CD4-positive, CD25-positive, alpha-beta regulatory T cell (primary cell): ENCODE results near the gene PTPRN2. TPM values are rescaled to one million over a fixed set of nuclear protein-coding genes. Genes with fewer than 3 reads are reported as not detected.

Experiments used
- ATAC-seq, 2 donors: fragments of 150-1000 bp; cut with Tn5 transposase; one replicate each; pipeline ENCODE4 v1.10.0; 2021; ENCODE audit warnings: low read depth in 2 of 2, moderate number of reproducible peaks in 2 of 2, moderate library complexity in 1 of 2
- DNase-seq, 3 donors: peaks; one replicate each; pipeline versions ENCODE4 v3.0.0 to v3.0.0-alpha.2; 2012 to 2022; ENCODE audit warnings: mixed read lengths in 1 of 3
- H3K27ac ChIP-seq: one replicate; pipeline ENCODE4 v1.7.0; 2013; ENCODE audit warnings: mild to moderate bottlenecking, low read length; ENCODE audit not compliant: insufficient read depth, poor library complexity, severe bottlenecking
- H3K27me3 ChIP-seq: one replicate; pipeline ENCODE4 v1.7.0; 2013; ENCODE audit warnings: low read length; ENCODE audit not compliant: control insufficient read depth, insufficient read depth
- H3K36me3 ChIP-seq: one replicate; pipeline ENCODE4 v1.7.0; 2013; ENCODE audit warnings: mild to moderate bottlenecking, low read length, moderate library complexity; ENCODE audit not compliant: control insufficient read depth, insufficient read depth
- H3K4me1 ChIP-seq: 2 replicates; pipeline ENCODE4 v1.7.0; 2013; ENCODE audit warnings: mild to moderate bottlenecking, low read length; ENCODE audit not compliant: insufficient read depth, control insufficient read depth, poor library complexity, severe bottlenecking
- H3K4me3 ChIP-seq: one replicate; pipeline ENCODE4 v1.7.0; 2013; ENCODE audit warnings: low read depth, mild to moderate bottlenecking, low read length, moderate library complexity
- H3K9me3 ChIP-seq, 2 experiments: 1 replicate in 1 of 2; 2 replicates in 1 of 2; pipeline ENCODE4 v1.7.0; 2013; ENCODE audit warnings: low read length in 2 of 2, mild to moderate bottlenecking in 1 of 2, moderate library complexity in 1 of 2; ENCODE audit not compliant: control insufficient read depth in 2 of 2
- H3K27ac Mint-ChIP-seq, 3 donors: one replicate each; pipeline ENCODE4 v1.8.0; 2020 to 2022; ENCODE audit warnings: mild to moderate bottlenecking in 3 of 3, mixed read lengths in 3 of 3, moderate library complexity in 2 of 3
- H3K27me3 Mint-ChIP-seq: one replicate; pipeline ENCODE4 v1.8.0; 2022; ENCODE audit warnings: mild to moderate bottlenecking, mixed read lengths
- H3K36me3 Mint-ChIP-seq: one replicate; pipeline ENCODE4 v1.8.0; 2020; ENCODE audit warnings: mixed read lengths
- H3K4me1 Mint-ChIP-seq, 4 donors: one replicate each; pipeline ENCODE4 v1.8.0; 2020 to 2022; ENCODE audit warnings: mixed read lengths in 4 of 4, mild to moderate bottlenecking in 1 of 4
- H3K4me3 Mint-ChIP-seq, 4 donors: one replicate each; pipeline ENCODE4 v1.8.0; 2020 to 2022; ENCODE audit warnings: mild to moderate bottlenecking in 4 of 4, mixed read lengths in 4 of 4, moderate library complexity in 3 of 4
- H3K9me3 Mint-ChIP-seq, 7 donors: one replicate each; pipeline ENCODE4 v1.8.0; 2020 to 2022; ENCODE audit warnings: mixed read lengths in 7 of 7, mild to moderate bottlenecking in 3 of 7, moderate library complexity in 2 of 7
- polyA plus RNA-seq, 4 donors: library from polyadenylated mRNA; unstranded; fragments of 300-500 nt; fragmentation: Illumina TruSeq; gene quantifications; one replicate each; pipeline ENCODE4 v1.2.3, GENCODE V29; 2021
- total RNA-seq: library from RNA; stranded (reverse); gene quantifications from one replicate; pipeline ENCODE4 v1.2.3, GENCODE V29; 2022

The PTPRN2 gene
- total and polyA plus RNA-seq, 5 donors from 2014 or later = 1.6 to 4.7 (median 2.7) TPM

DNA sequence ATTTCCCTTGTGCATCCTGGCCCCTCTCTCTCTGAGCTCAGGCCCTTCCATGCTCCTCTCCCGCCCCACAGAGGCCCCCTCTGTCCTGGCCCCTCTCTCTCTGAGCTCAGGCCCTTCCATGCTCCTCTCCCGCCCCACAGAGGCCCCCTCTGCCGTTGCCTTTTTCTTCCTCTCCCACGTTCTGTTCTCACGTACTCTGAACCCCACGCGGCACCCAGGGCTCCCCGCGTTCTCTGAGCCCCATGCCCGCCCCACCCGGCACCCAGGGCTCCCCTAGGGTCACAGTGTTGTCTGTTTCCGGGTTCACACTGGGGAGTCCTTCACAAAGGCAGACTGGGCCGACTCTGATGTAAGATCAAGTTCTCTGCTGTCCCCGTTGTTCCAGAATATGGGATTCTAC, 914.0 kb downstream of the PTPRN2 start:
- Histone ChIP-seq H3K27ac (no peak overlapping the region), H3K4me3 (no peak overlapping the region), H3K9me3 (no peaks in the 10 kb centered on the region), H3K36me3 (no peaks in the 10 kb centered on the region), H3K27me3 (peaks cover 3% of the 10 kb centered on the region), H3K4me1 (no peaks in the 10 kb centered on the region)
- Mint-ChIP-seq H3K27ac (no peak overlapping the region), H3K9me3 (peaks cover 0 to 2% (median 0%) of the 10 kb centered on the region in 7 donors), H3K36me3 (no peaks in the 10 kb centered on the region), H3K4me1 (peaks cover 0 to 14% (median under 1%) of the 10 kb centered on the region in 4 donors), H3K27me3 (peaks cover 33% of the 10 kb centered on the region), H3K4me3 (no peak overlapping the region)
- no peak for DNase-seq
- no peak for ATAC-seq

DNA sequence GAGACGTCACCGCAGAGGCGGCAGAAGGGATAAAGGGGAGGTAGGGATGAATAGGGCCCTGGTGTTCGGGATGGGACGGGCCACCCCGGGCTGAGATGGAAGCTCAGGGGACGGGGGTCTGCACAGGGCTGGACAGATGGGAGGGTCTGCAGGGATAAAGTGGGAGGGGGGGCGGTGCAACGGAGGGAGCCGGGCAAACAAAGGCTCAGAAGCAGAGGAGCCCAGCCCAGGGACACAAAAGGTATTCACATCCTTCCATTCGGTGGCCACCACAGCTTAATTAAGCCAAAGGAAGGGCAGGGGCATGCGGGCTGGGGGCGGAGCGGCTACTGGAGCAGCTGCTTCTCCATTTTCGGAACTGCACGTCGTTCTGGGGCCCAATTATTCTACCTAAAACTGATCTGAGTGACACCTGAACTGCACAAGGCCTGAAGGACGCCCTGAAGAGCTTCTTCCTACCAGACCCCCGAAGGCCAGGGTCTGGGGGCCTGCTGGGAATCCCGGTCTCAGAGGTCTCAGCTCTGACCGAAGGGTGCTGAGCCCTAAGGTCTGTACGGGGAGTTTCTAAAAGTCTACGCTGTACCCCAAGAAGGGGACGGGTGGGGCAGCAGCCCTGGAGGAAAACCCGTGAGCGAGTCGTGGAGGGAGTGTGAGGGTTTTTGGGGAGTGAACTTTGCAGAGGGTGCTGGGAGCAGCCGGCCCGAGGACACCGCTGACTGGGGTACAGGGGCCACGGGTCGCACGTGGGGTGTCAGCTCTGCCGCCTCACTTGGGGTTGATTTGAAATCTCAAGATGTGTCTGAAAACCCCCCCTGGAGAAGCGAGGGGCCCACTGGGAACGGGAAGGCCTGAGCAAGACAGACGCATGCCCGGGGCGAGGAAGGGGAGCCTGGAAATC, 916.0 kb downstream of the PTPRN2 start:
- no peaks in the 10 kb centered on the region for H3K4me1 ChIP-seq
- H3K4me3 Mint-ChIP-seq = no peak overlapping the region
- peaks cover 0 to 2% (median 0%) of the 10 kb centered on the region in 7 donors for H3K9me3 Mint-ChIP-seq
- ATAC-seq (no peak), DNase-seq (no peak)
- H3K27ac ChIP-seq = no peak overlapping the region
- no peak overlapping the region for H3K4me3 ChIP-seq
- no peaks in the 10 kb centered on the region for H3K36me3 ChIP-seq
- H3K27ac Mint-ChIP-seq = no peak overlapping the region
- H3K4me1 Mint-ChIP-seq = peaks cover 0 to 17% (median 0%) of the 10 kb centered on the region in 4 donors
- no peaks in the 10 kb centered on the region for H3K9me3 ChIP-seq
- H3K36me3 Mint-ChIP-seq = no peaks in the 10 kb centered on the region
- peaks cover 14% of the 10 kb centered on the region for H3K27me3 Mint-ChIP-seq
- no peaks in the 10 kb centered on the region for H3K27me3 ChIP-seq

DNA sequence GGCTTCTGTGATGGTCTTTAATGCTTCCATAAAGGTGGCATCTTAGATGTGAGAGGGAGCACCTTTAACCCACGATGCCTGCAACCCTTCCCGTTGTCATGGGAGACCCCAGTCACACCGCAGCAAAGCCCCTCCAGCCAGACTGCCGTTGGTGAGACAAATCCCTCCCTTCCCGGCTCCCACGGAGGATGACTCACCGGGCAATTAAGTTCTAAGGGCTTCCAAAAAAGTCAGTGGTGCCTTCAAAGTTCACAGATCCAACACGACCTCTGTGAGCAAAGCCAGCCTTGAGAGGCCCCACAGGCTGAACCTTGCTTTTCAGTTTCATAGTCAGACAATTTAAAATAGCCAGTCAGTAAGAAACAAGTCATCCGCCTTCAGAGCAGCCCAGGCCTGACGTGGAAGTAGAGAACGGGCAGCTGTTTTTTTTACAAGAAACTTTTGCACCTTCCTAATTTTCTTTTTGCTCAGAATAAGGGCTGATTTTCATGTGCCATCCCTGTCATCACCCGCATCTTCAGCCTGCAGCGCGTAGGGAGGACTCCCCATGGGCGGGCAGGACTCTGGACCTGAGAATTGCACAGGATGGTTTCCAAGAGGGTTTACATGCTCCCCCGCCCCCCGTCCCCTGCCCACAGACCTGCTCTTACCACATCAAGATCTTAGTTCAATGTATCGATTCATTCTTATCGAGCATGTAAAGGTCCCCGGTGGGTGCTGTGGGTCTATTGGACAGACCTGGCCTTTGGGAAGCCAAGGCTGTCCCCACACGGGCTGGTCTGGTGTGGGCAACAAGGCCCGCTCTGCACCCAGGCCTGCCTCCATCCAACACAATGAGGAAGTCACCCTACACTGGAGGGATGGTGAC, 916.9 kb downstream of the PTPRN2 start:
- no peak overlapping the region for H3K4me3 ChIP-seq
- no peaks in the 10 kb centered on the region for H3K36me3 ChIP-seq
- Mint-ChIP-seq H3K9me3 (peaks cover 0 to 2% (median 0%) of the 10 kb centered on the region in 7 donors), H3K36me3 (no peaks in the 10 kb centered on the region), H3K4me1 (peaks cover 0 to 18% (median 0%) of the 10 kb centered on the region in 4 donors), H3K27me3 (peaks cover 14% of the 10 kb centered on the region), H3K27ac (no peak overlapping the region), H3K4me3 (no peak overlapping the region)
- no peaks in the 10 kb centered on the region for H3K9me3 ChIP-seq
- ATAC-seq (no peak), DNase-seq (no peak)
- no peaks in the 10 kb centered on the region for H3K27me3 ChIP-seq
- no peaks in the 10 kb centered on the region for H3K4me1 ChIP-seq
- no peak overlapping the region for H3K27ac ChIP-seq

DNA sequence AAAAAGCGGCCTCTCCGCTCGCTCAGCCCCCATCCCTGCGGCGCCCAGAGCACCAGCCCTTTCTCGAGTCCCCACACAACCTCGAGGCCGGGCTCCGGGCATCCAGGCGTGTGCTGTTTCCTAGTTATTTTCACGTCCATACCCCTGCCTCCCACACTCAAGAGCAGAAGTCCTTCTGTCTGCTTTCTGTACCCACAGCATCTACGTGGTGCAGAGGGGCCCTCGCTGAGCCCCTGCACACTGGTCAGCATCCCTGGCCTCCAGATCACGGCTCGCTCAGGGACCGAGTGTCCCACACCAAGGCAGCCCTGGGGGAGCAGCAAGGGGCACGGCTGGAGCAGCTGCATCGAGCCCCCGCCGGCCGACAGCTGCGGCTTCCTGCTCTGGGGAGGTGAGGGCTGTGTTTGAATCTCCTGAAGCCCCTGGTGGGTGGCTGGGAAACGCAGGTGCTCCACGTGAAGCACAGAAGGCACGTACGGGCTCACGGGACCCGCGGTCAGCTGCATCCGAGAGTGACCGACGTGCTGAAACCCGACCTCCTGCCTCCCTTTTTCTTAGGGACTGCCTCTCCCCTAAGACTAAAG, 917.8 kb downstream of the PTPRN2 start:
- Mint-ChIP-seq H3K36me3 (no peaks in the 10 kb centered on the region), H3K27me3 (peaks cover 19% of the 10 kb centered on the region), H3K9me3 (peaks cover 0 to 3% (median 0%) of the 10 kb centered on the region in 7 donors), H3K4me3 (no peak overlapping the region), H3K4me1 (peaks cover 0 to 19% (median 0%) of the 10 kb centered on the region in 4 donors), H3K27ac (no peak overlapping the region)
- no peaks in the 10 kb centered on the region for H3K9me3 ChIP-seq
- H3K4me3 ChIP-seq = no peak overlapping the region
- DNase-seq (no peak), ATAC-seq (no peak)
- no peak overlapping the region for H3K27ac ChIP-seq
- H3K27me3 ChIP-seq = no peaks in the 10 kb centered on the region
- no peaks in the 10 kb centered on the region for H3K4me1 ChIP-seq
- no peaks in the 10 kb centered on the region for H3K36me3 ChIP-seq

DNA sequence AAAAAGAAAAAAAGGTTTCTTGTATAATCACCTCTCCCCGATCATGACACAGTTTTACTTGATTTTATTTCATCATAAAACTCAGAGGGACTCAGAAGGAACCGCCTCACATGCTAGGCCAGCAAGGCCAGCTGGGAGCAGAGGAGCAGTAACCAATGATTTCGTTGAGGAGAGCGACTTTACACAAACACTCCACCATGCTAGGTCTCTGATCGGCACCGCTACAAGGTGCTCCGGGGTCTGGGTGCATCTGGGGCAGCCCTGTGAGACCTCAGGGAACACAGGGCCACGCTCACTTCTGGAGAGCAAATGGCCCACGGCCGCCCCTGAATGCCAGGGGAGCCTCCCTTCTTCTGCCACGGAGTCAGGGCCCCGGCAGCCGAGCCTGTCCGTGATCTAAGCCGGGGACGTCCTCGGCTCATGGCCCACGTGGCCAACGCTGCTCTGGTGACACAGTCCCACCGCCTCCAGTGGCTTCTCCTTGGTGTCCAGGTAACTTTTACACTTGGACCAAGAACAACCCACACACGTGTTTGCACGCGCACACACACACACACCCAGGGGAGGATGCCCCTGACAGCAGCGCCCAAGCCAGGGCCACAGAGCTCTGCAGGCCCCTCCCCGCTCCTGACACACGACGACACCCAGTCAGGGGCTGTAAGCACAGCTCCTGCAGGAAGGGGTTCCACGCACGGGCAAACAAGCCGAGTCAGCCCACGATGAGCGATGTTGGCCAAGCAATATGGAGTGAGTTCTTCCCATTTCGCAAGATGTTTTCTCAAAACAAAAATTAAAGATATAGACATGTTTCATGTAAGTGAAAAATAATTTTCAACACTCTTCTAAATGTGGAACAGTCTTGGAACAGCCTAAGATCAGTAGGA, 918.5 kb downstream of the PTPRN2 start:
- Mint-ChIP-seq H3K27ac (no peak overlapping the region), H3K36me3 (no peaks in the 10 kb centered on the region), H3K27me3 (peaks cover 19% of the 10 kb centered on the region), H3K4me1 (peaks cover 0 to 19% (median 0%) of the 10 kb centered on the region in 4 donors), H3K4me3 (peak overlapping the region in 1 of 4 donors; percentile 7), H3K9me3 (peaks cover 0 to 3% (median 0%) of the 10 kb centered on the region in 7 donors)
- Histone ChIP-seq H3K27me3 (no peaks in the 10 kb centered on the region), H3K4me3 (no peak overlapping the region), H3K9me3 (no peaks in the 10 kb centered on the region), H3K36me3 (no peaks in the 10 kb centered on the region), H3K4me1 (no peaks in the 10 kb centered on the region), H3K27ac (no peak overlapping the region)
- ATAC-seq = no peak
- DNase-seq = no peak

DNA sequence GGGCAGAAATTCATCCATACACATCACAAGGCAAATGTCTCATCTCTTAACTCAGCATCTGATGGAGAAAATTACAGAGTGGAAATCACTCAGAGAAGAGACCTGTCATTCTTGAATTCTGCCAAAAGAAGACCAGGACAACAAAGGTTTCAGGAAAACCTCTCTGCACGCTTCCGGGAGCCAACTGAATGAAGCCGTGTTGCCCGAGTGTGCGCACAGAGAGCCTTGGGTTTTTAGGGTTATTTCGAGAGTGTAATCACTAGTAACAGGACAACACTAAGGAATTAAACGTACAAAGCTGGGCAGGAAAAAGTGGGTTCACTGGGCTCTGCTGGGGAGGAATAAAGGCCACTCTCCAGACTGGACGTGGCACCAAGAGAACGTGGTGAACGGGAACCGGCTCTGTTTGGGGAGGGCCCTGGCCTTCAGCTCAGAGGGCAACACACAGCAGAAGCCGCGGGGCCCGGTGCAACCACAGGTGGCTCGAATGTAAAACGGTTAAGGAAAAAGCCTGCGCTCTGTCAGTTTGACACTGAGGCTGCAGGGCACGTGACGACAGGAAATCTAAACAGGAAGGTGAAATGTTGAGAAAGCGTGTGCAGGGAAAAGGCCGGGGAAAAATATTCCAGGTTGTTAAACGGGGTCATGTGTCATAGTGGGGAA, 919.3 kb downstream of the PTPRN2 start:
- H3K9me3 ChIP-seq = no peaks in the 10 kb centered on the region
- Mint-ChIP-seq H3K9me3 (peaks cover 0 to 3% (median 0%) of the 10 kb centered on the region in 7 donors), H3K27me3 (peaks cover 16% of the 10 kb centered on the region), H3K36me3 (no peaks in the 10 kb centered on the region), H3K4me1 (peaks cover 0 to 19% (median 0%) of the 10 kb centered on the region in 4 donors), H3K27ac (no peak overlapping the region), H3K4me3 (peak overlapping the region in 1 of 4 donors; percentile 7)
- no peak overlapping the region for H3K27ac ChIP-seq
- no peak overlapping the region for H3K4me3 ChIP-seq
- H3K27me3 ChIP-seq = no peaks in the 10 kb centered on the region
- no peaks in the 10 kb centered on the region for H3K4me1 ChIP-seq
- ATAC-seq (no peak), DNase-seq (no peak)
- H3K36me3 ChIP-seq = no peaks in the 10 kb centered on the region
